AG04450 (cell line): Measurements from ENCODE around the gene UBE3A. TPM values are rescaled to one million over a fixed set of nuclear protein-coding genes. Genes with fewer than 3 reads are reported as not detected.

Experiments used
- CTCF ChIA-PET: fragments of 300-600, 350-600 bp; formaldehyde crosslinking; extraction: SDS; loops from one replicate; lab custom pipeline; 2022; ENCODE audit warnings: antibody characterized with exemption, inconsistent platforms; lab: Charles Lee
- POLR2A ChIA-PET: fragments of 350-600 bp; formaldehyde crosslinking; extraction: SDS; loops from one replicate; lab custom pipeline; 2021; ENCODE audit warnings: antibody characterized with exemption, inconsistent platforms; lab: Yijun Ruan, JAX
- DNase-seq: peaks from one replicate; pipeline ENCODE4 v3.0.0-alpha.2; 2011; ENCODE audit warnings: low read depth, low spot score
- H3K27ac ChIP-seq: one replicate; pipeline ENCODE4 v1.5.1; 2012; ENCODE audit warnings: low read depth, low read length, control low read depth
- H3K27me3 ChIP-seq: one replicate; pipeline ENCODE4 v1.6.0; 2012; ENCODE audit warnings: low read length; ENCODE audit not compliant: control insufficient read depth, insufficient read depth
- H3K4me3 ChIP-seq: 2 replicates; pipeline ENCODE4 v1.5.1; 2011; ENCODE audit warnings: mild to moderate bottlenecking, low read depth, low read length, control low read depth
- H3K9me3 ChIP-seq: 2 replicates; pipeline ENCODE4 v1.5.1; 2012; ENCODE audit warnings: low read length; ENCODE audit not compliant: control insufficient read depth, insufficient read depth
- CTCF ChIP-seq: IDR thresholded peaks from 2 replicates; pipeline ENCODE4 v1.5.1; 2011; ENCODE audit warnings: low read depth, low read length, control low read depth, inconsistent platforms
- polyA plus RNA-seq: library from polyadenylated mRNA; depleted of rRNA; stranded (reverse); fragments of >200 nt; gene quantifications from 2 replicates; pipeline ENCODE4 v1.2.3, GENCODE V29; 2011

UBE3A gene
- polyA plus RNA-seq, 1 experiment: 51.6 TPM

- ChIA-PET POLR2A (no interaction called here), CTCF (no interaction called here)
- TF ChIP-seq CTCF: no peak
- no peak overlapping the region for H3K27ac ChIP-seq
- DNase-seq: no peak
- no peaks in the 10 kb centered on the region for H3K27me3 ChIP-seq
- H3K9me3 ChIP-seq: no peaks in the 10 kb centered on the region
- no peak overlapping the region for H3K4me3 ChIP-seq
Observed at GRCh38 chr15:25331404-25331803, 107.4 kb downstream of the UBE3A start.

GRCh38 chr15:25329696-25330095 is 109.1 kb downstream of the UBE3A start:
- DNase-seq: no peak
- Histone ChIP-seq H3K4me3 (no peak overlapping the region), H3K27me3 (no peaks in the 10 kb centered on the region), H3K27ac (no peak overlapping the region), H3K9me3 (no peaks in the 10 kb centered on the region)
- POLR2A ChIA-PET: no interaction called here
- no peak for TF ChIP-seq CTCF
- CTCF ChIA-PET: no interaction called here

- no peaks in the 10 kb centered on the region for H3K27me3 ChIP-seq
- ChIA-PET CTCF (no interaction called here), POLR2A (no interaction called here)
- DNase-seq: no peak
- no peak overlapping the region for H3K4me3 ChIP-seq
- no peaks in the 10 kb centered on the region for H3K9me3 ChIP-seq
- TF ChIP-seq CTCF: no peak
- no peak overlapping the region for H3K27ac ChIP-seq
Observed at GRCh38 chr15:25327686-25328085, 111.1 kb downstream of the UBE3A start.

GRCh38 chr15:25325187-25325586 is 113.6 kb downstream of the UBE3A start:
- DNase-seq: no peak
- no peak for TF ChIP-seq CTCF
- no peaks in the 10 kb centered on the region; the same call in 1 of the 2 replicates for H3K9me3 ChIP-seq
- H3K27ac ChIP-seq: no peak overlapping the region
- H3K4me3 ChIP-seq: no peak overlapping the region
- ChIA-PET CTCF (no interaction called here), POLR2A (no interaction called here)
- H3K27me3 ChIP-seq: no peaks in the 10 kb centered on the region

- H3K4me3 ChIP-seq: no peak overlapping the region
- CTCF ChIA-PET: interaction anchor here (1.5 kb wide), 1 partner anchor 20 kb away, joined by 3 read pairs; no protein-coding TSS in a partner anchor
- POLR2A ChIA-PET: interaction anchor here (0.6 kb wide), 1 partner anchor 41 kb away, joined by 3 read pairs; no protein-coding TSS in a partner anchor
- no peak overlapping the region for H3K27ac ChIP-seq
- TF ChIP-seq CTCF: no peak
- H3K9me3 ChIP-seq: no peaks in the 10 kb centered on the region; the same call in 1 of the 2 replicates
- no peaks in the 10 kb centered on the region for H3K27me3 ChIP-seq
- no peak for DNase-seq
Observed at GRCh38 chr15:25323420-25323819, 115.4 kb downstream of the UBE3A start.
